Measurements from ENCODE around the gene SPINK8.

SPINK8 gene

GRCh38 chr3:48285675-48286074 is 47.8 kb downstream of the SPINK8 start:
- Histone ChIP-seq H2AFZ (ENCODE audit: low read length) (no peak overlapping the region), H3K36me3 (ENCODE audit: insufficient read depth, low read length) (peaks cover 8% of the 10 kb centered on the region; the same call in 1 of the 2 replicates), H4K20me1 (ENCODE audit: insufficient read depth, low read length) (no peaks in the 10 kb centered on the region), H3K27ac (ENCODE audit: low read depth, low read length, poor library complexity, severe bottlenecking) (no peak overlapping the region), H3K4me1 (ENCODE audit: insufficient read depth, low read length, severe bottlenecking) (no peaks in the 10 kb centered on the region), H3K9ac (ENCODE audit: low read length) (no peak overlapping the region), H3K9me3 (ENCODE audit: low read length) (no peaks in the 10 kb centered on the region), H3K9me2 (ENCODE audit: low read depth, low read length) (no peaks in the 10 kb centered on the region), H3F3A (ENCODE audit: insufficient read depth, low read length) (no peaks in the 10 kb centered on the region), H3K4me2 (ENCODE audit: low read length) (no peak overlapping the region), H3K4me3 (ENCODE audit: low read depth, low read length, poor library complexity, severe bottlenecking) (no peak overlapping the region), H3K27me3 (ENCODE audit: insufficient read depth, low read length) (no peaks in the 10 kb centered on the region), H3K79me2 (ENCODE audit: insufficient read depth, low read length) (no peaks in the 10 kb centered on the region)
- TF ChIP-seq EZH2 (IDR thresholded peaks at IDR 0.05; ENCODE audit: borderline replicate concordance, low read length) (no peak), CTCF (IDR thresholded peaks at IDR 0.05; ENCODE audit: low read length) (no peak)

GRCh38 chr3:48285132-48285531 is 48.3 kb downstream of the SPINK8 start:
- Histone ChIP-seq H3K27me3 (ENCODE audit: insufficient read depth, low read length) (no peaks in the 10 kb centered on the region), H3K9me2 (ENCODE audit: low read depth, low read length) (no peaks in the 10 kb centered on the region), H3K27ac (ENCODE audit: low read depth, low read length, poor library complexity, severe bottlenecking) (no peak overlapping the region), H3K36me3 (ENCODE audit: insufficient read depth, low read length) (peaks cover 8% of the 10 kb centered on the region; the same call in 1 of the 2 replicates), H2AFZ (ENCODE audit: low read length) (no peak overlapping the region), H3K9me3 (ENCODE audit: low read length) (no peaks in the 10 kb centered on the region), H3F3A (ENCODE audit: insufficient read depth, low read length) (no peaks in the 10 kb centered on the region), H3K9ac (ENCODE audit: low read length) (no peak overlapping the region), H3K4me1 (ENCODE audit: insufficient read depth, low read length, severe bottlenecking) (no peaks in the 10 kb centered on the region), H3K4me3 (ENCODE audit: low read depth, low read length, poor library complexity, severe bottlenecking) (no peak overlapping the region), H3K4me2 (ENCODE audit: low read length) (no peak overlapping the region), H3K79me2 (ENCODE audit: insufficient read depth, low read length) (no peaks in the 10 kb centered on the region), H4K20me1 (ENCODE audit: insufficient read depth, low read length) (no peaks in the 10 kb centered on the region)
- TF ChIP-seq CTCF (IDR thresholded peaks at IDR 0.05; ENCODE audit: low read length) (no peak), EZH2 (IDR thresholded peaks at IDR 0.05; ENCODE audit: borderline replicate concordance, low read length) (no peak)

- no peaks in the 10 kb centered on the region for H3K79me2 ChIP-seq (ENCODE audit: insufficient read depth, low read length)
- no peak overlapping the region for H3K4me3 ChIP-seq (ENCODE audit: low read depth, low read length, poor library complexity, severe bottlenecking)
- no peaks in the 10 kb centered on the region for H3K36me3 ChIP-seq (ENCODE audit: insufficient read depth, low read length)
- H3K9me2 ChIP-seq (ENCODE audit: low read depth, low read length) = no peaks in the 10 kb centered on the region
- no peaks in the 10 kb centered on the region for H3F3A ChIP-seq (ENCODE audit: insufficient read depth, low read length)
- no peaks in the 10 kb centered on the region for H4K20me1 ChIP-seq (ENCODE audit: insufficient read depth, low read length)
- H3K9me3 ChIP-seq (ENCODE audit: low read length) = no peaks in the 10 kb centered on the region
- no peaks in the 10 kb centered on the region for H3K27me3 ChIP-seq (ENCODE audit: insufficient read depth, low read length)
- TF ChIP-seq CTCF (IDR thresholded peaks at IDR 0.05; ENCODE audit: low read length) = no peak
- no peak for TF ChIP-seq EZH2 (IDR thresholded peaks at IDR 0.05; ENCODE audit: borderline replicate concordance, low read length)
- no peak overlapping the region for H2AFZ ChIP-seq (ENCODE audit: low read length)
- H3K4me2 ChIP-seq (ENCODE audit: low read length) = no peak overlapping the region
- no peaks in the 10 kb centered on the region for H3K4me1 ChIP-seq (ENCODE audit: insufficient read depth, low read length, severe bottlenecking)
- H3K27ac ChIP-seq (ENCODE audit: low read depth, low read length, poor library complexity, severe bottlenecking) = no peak overlapping the region
- H3K9ac ChIP-seq (ENCODE audit: low read length) = no peak overlapping the region
Observed at GRCh38 chr3:48280881-48281280, 52.6 kb downstream of the SPINK8 start.

All from OCI-LY1 (cell line).